HG02642 (cell line): ENCODE results near the gene CENPP.

Experiments used
- ATAC-seq: cut with Tn5 transposase; IDR thresholded peaks from one replicate; pipeline ENCODE4 v1.9.1; 2021; ENCODE audit warnings: mild to moderate bottlenecking; ENCODE audit not compliant: unreplicated experiment, poor library complexity

Gene CENPP

DNA sequence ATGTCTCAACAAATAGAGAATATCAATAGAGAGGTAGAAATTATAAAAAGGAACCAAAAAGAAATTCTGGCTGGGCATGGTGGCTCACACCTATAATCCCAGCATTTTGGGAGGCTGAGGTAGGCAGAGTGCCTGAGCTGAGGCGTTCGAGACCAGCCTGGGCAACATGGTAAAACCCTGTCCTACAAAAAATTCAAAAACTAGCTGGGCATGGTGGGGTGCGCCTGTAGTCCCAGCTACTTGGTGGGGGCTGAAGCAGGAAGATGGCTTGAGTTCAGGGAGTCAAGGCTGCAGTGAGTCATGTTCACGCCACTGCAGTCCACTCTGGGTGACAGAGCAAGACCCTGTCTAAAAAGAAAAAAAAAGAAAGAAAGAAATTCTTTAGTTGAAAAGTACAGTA lies 319.3 kb downstream of the CENPP start:
- ATAC-seq: no peak

- ATAC-seq: no peak
Observed at GRCh38 chr9:92647671-92648473, 322.1 kb downstream of the CENPP start.

DNA sequence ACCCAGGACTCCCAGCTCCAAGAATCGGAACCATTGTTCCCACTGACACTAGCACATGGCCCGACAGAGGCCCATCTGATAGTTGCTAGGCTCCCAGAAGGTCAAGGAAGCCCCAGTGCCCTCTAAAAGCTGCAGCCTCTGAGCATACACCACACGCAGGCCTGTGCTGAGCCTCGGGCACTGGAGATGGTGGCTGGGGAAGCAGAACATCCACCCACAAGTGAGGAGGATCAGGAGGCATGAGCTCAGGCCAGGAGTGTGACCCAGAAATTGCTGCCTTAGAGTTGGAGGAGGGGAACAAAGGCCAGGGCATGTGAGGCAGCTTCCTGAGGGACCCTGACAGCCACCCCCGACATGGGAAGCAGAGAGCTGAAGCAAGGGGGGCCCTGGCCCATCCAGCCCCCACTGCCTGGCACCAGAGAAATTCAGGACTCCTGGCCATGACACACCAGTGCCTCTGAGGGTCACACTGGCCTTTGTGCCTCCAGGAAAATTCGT lies 322.8 kb downstream of the CENPP start:
- ATAC-seq: no peak

- ATAC-seq: no peak
Observed at GRCh38 chr9:92649007-92649406, 323.3 kb downstream of the CENPP start.

DNA sequence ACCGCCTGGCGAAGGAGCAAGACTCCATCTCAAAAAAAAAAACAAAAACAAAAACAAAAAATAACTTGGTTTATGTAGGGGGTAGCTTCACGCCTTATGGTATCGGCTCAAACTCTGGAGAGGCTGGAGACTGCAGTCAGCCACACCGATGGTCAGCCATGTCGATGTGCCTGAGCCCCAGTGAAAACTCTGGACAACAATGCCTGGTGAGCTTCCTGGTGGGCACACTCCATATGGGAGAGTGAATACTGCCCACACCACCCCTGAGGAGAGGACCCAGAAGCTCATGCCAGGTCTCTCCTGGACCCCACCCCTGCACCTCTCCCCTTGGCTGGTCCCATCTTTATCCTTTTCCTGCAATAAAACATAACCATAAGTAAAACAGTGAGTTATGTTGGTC lies 324.5 kb downstream of the CENPP start:
- ATAC-seq: no peak

GRCh38 chr9:92650839-92651621 lies 325.3 kb downstream of the CENPP start:
- ATAC-seq: no peak

DNA sequence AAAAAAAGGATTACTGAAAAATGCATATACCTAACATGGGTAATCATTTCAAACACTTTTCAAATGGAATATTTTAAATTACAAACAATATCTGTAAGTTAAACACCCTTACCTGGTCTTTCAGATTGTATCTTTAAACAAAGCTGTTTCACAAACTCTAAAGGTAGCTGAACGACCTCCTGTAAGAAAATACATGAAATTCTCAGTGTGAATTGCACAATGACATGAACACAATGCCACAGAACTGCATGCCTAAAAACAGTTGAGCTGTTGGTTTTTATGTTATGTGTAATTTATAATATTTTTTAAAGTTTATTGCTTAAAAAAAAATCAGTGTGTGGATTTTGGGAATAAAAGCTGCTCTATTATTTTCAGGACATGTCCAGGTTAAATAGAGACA lies 326.7 kb downstream of the CENPP start:
- ATAC-seq: no peak

- no peak for ATAC-seq
Observed at GRCh38 chr9:92654481-92655301, 328.9 kb downstream of the CENPP start.

DNA sequence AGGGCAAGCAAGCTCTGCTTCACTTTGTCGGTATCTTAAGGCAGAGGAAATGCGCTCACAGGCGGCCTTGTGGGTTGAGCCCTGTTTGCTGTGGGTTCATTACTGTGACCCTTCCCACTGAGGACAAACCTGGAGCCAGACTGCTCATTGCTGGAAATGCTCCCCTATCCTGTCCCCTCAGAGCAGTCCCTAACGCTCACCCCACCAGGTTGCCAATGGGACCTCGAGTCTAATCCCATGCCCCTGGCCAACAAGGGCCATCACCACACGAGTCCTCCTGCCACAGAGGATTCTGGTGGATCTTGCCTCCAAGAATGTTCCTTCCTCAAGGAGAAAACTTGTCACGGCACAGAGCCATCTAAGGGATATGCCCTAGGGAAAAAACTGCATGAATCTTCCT lies 329.6 kb downstream of the CENPP start:
- ATAC-seq: no peak

DNA sequence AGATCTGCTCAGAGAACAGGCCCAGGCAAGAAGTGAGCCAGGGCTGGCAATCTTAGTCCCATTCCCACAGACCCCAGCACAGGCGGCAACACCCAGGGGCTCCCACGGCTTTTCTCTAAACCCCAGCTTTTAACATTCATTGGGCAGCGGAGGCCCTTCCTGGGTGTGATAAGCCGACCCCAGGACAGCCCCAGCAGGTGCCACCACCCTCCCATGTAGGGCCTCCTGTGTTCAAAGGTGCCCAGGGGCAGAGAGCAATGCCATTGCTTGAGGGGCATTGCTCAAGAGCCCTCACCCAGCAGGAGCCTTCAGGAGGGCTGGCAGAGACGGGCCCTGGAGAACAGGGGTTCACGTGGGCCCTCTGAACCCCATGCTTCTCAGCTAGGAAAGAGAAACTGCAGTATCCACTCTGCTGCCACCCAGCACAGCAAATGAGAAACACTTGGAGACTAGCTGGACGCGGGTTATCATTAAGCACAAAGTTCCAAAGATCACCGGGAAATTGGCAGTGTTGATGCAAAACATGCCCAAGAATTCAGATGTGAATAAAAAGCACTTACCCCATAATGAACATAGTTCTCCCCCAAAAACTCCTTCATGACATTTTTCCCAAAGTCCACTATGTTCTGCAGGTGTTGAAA lies 330.3 kb downstream of the CENPP start:
- ATAC-seq: no peak

DNA sequence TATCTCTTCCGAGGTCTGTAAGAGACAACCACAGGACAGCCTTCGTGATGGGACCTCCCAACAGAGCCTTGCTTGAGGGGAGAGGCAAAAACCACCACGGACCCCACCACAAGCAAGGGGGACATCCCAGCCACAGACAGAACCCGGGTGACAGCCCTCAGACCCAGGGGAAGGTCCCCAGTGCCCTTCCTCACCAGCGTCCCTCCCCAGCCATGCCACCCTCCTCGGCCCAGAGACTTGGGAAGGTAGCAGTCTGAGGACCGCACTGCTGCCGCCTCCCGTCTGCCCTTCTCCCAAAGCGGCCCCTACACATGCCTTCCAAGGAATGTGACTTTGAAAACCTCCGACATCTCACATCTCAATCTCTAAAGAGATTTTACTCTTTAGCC lies 330.8 kb downstream of the CENPP start:
- ATAC-seq: no peak

GRCh38 chr9:92657296-92658094 lies 331.7 kb downstream of the CENPP start:
- no peak for ATAC-seq

DNA sequence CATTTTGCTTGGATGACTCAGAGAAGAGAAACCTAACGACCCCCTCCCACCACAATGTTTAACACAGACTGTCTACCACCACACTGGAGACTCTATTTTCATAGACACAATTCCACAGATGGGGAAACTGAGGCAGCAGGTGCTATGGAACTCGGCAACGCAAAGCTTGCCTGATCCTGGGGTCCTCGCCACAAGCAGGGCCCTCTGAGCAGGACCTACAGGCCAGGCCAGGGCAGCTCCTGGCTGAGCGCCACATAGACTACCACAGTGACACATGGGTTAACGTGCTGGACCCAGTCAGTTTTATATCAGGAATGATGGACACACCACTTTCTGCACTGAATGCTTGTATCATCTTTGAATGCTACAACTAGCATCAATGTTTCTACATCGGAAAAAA lies 332.4 kb downstream of the CENPP start:
- ATAC-seq: no peak

GRCh38 chr9:92658611-92659010 lies 332.9 kb downstream of the CENPP start:
- no peak for ATAC-seq

DNA sequence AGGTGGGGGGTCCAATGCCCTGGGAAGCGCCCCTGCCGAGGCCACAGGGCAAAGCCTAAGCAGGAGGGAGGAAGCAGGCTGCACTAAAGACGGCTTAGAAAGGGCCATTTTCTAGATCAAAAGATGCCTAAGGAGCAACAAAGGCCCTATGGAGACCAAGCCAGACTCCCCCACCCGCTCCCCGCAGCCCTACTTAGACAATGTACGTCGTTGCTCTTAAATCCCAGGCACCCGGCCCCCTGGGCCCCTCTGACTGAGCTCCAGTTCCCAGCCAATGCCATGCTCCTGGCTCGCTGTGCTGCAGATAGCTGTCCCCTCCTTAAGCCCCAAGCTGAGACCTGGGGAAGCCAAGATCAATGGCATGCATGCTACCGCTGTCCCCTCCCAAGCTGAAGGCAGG lies 333.8 kb downstream of the CENPP start:
- no peak for ATAC-seq

GRCh38 chr9:92660266-92660665 lies 334.5 kb downstream of the CENPP start:
- ATAC-seq: no peak

DNA sequence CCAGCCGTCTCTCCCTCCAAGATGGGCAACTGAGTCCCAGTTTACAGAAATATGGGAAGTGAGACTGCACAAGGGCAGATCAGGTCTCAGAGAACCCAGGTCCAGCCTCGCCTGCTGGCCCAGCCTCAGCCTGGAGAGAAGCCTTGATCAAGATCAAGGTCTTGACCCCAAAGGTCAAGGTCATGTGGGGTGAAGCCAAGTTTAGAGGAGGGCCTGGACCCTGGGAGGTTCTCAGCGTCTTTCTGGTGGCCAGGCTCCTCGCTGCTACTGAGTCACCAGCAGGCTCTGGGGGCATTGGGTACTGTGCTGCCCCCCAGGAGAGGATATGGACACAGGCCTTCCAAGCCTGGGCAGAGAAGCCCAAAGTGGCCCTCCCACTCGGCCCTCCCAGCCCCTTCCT lies 335.4 kb downstream of the CENPP start:
- no peak for ATAC-seq

- ATAC-seq: no peak
Observed at GRCh38 chr9:92661743-92662142, 336.0 kb downstream of the CENPP start.

DNA sequence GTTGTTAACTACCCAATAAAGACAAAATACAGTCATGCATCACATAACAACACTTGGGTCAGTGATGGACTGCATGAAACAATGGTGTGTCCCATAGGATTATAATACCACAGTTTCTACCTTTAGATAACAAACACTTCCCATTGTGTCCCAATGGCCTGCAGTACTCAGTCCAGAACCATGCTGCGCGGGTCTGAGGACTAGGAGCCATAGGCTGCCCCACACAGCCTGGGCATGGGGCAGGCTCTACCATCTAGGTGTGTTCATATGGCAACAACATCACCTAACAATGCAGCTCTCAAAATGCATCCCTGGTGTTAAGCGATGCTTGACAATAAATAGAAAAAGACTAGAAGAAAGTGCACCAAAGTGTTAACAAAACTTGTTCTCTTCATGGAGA lies 337.4 kb downstream of the CENPP start:
- no peak for ATAC-seq

- ATAC-seq: no peak
Observed at GRCh38 chr9:92663951-92664350, 338.2 kb downstream of the CENPP start.
